GM12874 (cell line): ENCODE measurements around the gene ZCCHC7.

ENCODE experiments used
- CTCF ChIP-seq: IDR thresholded peaks from 2 replicates; pipeline ENCODE4 v1.5.1; 2011; ENCODE audit warnings: low read depth, mild to moderate bottlenecking, control low read depth, low read length, moderate library complexity; ENCODE audit not compliant: insufficient read depth

The ZCCHC7 gene

GRCh38 chr9:37353791-37354190 is 233.4 kb downstream of the ZCCHC7 start:
- TF ChIP-seq CTCF = no peak

GRCh38 chr9:37362430-37362829 is 242.1 kb downstream of the ZCCHC7 start:
- no peak for TF ChIP-seq CTCF

GRCh38 chr9:37363124-37363523 is 242.8 kb downstream of the ZCCHC7 start:
- no peak for TF ChIP-seq CTCF

GRCh38 chr9:37364136-37364535 is 243.8 kb downstream of the ZCCHC7 start:
- no peak for TF ChIP-seq CTCF

GRCh38 chr9:37364751-37365360 is 244.5 kb downstream of the ZCCHC7 start:
- peak; percentile 61 for TF ChIP-seq CTCF

- no peak for TF ChIP-seq CTCF
Observed at GRCh38 chr9:37369671-37370070, 249.3 kb downstream of the ZCCHC7 start.

GRCh38 chr9:37370282-37370681 is 249.9 kb downstream of the ZCCHC7 start:
- TF ChIP-seq CTCF = no peak
